ENCODE data around the gene SMG6.

Gene SMG6

DNA sequence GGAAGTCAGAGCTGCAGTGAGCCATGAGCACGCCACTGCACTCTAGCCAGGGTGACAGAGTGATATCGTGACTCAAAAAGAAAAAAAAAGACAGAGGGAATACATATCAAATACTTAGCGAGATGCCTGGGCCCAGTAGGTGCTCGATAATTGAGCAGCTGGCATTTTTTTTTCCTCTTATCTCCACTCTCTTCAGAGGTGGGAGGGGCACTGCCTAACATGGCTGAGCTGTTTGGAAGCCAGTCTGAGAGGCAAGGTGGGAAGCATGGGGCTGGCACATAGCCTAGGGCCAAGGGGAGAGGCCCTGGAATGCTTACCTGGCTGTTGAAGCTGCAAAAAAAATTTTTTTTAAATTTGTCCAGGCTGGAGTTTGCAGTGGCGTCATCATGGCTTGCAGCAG lies 210.2 kb downstream of the SMG6 start:
- no peak for DNase-seq

DNA sequence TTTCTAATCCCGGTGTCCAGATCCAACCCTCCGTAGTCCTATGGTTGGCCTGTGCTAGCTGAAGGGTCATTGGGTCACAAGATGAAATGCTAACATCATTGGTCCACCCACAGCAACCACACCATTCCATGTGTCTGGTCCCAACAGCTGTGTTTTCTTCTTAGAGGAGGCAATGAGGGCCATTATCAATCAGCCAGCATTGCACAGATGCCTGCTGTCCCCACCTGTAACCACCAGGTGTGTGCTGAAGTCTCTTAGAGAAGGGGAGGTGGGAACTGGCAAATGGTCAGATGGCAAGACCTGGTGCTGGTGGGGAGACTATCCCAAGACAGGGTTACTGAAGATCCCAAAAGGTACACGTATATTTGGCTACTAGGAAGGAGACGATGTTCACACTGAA lies 211.3 kb downstream of the SMG6 start:
- DNase-seq = no peak

- no peak for DNase-seq
Measured at GRCh38 chr17:2090804-2091534, 212.6 kb downstream of the SMG6 start.

GRCh38 chr17:2090210-2090641 lies 213.4 kb downstream of the SMG6 start:
- no peak for DNase-seq

- DNase-seq = no peak
Measured at GRCh38 chr17:2089021-2089422, 214.6 kb downstream of the SMG6 start.

- DNase-seq = no peak
Measured at GRCh38 chr17:2087597-2088211, 215.9 kb downstream of the SMG6 start.

GRCh38 chr17:2086306-2086705 lies 217.3 kb downstream of the SMG6 start:
- DNase-seq = no peak

DNA sequence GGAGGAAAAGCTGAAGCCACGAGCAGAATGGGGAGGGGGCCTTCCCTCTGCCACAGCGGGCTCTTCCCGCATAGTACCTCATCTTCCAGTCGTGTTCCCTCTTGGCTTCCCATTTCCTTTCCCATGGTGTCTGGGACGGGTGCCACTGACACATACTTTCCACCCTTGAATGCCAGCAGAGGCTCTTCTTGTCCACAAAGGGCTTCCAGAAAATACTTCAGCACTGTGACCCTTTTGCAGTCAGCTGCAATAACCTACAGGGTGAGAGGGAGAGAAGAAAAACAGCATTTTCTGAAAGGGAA lies 218.0 kb downstream of the SMG6 start:
- no peak for DNase-seq

- DNase-seq = peak; percentile 31
Measured at GRCh38 chr17:2084766-2085647, 218.6 kb downstream of the SMG6 start.

DNA sequence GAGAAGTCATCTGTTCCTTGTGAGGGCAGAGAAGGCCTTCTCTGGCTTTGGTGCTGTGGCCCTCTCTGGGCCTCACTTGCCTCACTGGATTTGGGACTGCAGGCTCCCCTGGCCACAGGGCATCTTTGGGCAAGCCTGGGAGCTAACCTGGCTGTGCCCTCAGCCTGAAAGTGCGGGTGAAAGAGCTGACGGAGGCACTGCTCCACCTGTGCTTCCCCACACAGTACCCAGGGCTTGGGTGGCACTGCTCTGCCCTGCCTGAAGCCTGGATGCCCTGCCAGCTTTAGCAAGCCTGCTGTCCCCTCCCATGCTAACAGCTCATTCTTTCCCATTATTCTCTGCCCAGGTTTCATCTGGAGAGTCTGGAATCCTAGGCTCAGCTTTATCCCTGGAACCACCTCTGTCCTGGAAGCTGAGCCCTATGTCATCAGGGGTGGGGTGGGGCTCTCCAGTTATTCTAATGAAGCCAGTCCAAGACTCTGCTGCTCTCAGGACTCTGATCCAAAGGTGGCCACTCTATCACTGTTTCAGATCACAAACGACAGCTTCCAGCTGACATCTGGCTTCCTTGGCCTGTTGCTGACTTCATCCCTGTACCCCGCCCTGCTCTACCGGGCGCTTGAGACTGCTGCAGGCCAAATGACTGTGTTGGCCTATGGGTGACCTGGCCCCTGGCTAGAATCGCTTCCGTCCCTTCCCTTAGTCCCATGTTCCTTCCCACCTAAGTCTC lies 219.4 kb downstream of the SMG6 start:
- DNase-seq = no peak

GRCh38 chr17:2083613-2084035 lies 220.0 kb downstream of the SMG6 start:
- no peak for DNase-seq

DNA sequence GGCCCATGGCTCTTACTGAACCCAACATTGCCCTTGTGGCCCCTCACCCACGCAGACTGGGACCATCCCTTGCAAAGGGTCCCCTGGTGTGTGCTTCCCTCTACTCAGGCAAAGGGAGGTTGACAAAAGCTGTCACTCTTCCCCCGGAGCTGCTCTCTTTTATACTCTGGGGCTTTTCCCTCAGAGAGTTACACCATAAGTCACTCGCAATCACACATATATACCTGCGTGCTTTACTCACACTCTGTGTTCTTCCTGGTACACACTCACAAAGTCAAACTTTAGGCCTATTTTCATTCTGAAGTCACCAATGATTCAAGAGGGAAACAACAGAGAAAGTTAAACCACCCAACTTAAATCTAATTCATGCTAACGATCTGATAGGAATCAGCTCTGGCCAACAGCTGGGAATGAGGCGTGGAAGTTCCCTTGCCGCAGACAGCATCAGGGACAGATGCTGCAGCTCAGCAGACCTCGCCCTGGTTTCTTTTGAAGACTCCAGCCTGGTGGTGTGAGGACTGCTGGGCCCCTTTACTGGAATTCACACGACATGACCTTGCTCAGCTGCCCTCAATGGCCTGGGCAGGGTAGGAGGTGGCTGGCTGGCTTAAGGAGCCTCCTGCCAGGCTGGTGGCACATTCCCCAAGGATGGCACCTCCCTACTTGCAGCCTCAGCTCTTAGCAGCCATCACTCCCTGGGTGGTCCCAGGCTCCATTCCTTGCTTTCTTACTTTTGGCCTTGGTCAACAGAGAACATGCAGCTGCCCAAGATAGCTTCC lies 221.4 kb downstream of the SMG6 start:
- DNase-seq = no peak

DNA sequence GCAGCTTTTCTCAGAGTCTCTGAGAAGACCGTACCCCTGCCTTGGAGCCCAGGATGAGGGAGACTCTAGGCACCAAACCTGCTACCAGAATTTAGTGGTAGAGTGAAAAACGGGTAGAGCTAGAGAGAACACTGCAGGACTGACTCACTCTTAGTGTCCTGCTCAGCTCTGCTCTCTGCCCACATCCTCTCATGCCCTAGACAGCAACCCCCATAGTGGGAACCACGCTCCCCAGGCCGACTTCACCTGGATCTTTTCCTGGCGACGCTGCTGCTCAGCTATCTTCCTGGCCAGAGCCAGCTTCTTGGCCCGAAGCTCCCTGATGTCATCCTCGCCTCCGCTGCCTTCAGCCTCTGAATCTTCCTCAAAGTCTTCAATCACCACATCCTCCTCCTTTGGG lies 222.0 kb downstream of the SMG6 start:
- DNase-seq = no peak

GRCh38 chr17:2077040-2077439 lies 226.5 kb downstream of the SMG6 start:
- DNase-seq = no peak

DNA sequence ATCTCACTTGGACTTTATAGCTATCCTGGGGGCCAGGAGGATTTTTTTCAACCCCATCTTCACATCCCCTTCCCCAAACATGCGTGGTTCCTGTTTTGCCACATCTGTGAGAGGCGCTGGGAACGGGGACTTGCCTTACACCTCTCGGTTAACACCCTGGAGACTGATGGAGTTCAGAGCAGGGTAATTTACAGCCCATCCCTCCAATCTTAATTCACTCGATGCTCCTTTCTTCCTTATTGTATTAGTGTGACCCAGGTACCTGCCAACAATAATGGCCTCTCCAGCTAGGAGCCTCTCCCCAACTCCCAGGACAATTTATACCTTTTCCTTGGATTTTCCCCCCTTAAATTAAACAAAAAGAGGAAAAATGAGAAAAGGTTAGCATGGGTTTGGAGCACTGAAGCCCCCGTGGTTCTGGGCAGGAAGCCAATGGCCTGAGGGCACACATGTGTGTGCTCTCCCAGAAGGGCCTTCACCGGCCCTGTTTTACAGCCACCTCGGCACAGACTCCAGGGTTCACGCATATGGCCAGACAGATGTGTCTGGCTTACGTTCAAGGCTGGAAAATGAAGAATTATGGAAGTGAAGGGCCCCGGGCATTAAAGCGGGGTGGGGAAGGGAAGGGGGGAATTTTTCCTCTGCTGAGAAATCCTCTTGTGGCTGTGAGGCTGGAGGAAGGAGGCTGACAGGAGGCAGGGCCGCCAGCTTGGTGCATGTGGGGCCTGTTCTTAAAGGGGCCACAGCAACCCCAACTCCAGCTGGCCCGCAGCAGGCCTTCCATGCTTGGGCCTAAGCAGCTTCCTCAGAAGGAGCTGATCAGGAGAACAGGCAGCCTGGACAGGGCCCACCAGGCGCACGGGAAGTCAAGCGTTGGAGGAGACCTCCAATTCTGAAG lies 227.2 kb downstream of the SMG6 start:
- DNase-seq = peak; percentile 70

GRCh38 chr17:2075336-2076086 lies 228.1 kb downstream of the SMG6 start:
- DNase-seq = no peak

DNA sequence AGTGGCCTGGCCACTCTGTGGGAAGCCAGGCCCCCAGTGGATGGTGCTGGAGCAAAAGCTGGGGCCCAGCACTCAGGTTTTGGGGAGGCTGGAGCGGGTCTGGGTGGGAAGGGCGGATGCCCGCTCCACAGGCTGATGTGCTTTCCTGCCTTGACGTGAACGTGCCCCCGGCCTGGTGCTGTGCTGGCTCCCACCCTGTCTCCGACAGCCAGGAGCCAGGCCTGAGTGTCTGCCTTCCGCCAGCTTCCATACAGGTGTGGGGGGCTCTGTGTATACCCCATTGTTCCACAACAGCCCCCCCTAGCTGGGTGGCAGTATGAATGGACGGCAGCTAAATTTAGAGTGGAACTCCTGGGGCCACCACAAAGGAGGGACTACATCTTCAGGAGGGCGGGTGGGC lies 228.7 kb downstream of the SMG6 start:
- no peak for DNase-seq

- DNase-seq = no peak
Measured at GRCh38 chr17:2071455-2072281, 231.9 kb downstream of the SMG6 start.

- no peak for DNase-seq
Measured at GRCh38 chr17:2071024-2071385, 232.6 kb downstream of the SMG6 start.
